ENCODE data around the gene SOBP.
"Not testable (repeated sequence)": the region's sequence is repeated elsewhere in the genome, so short reads cannot be mapped to it uniquely, and the experiment has no call there.

SOBP gene

GRCh38 chr6:107488174-107488874 is 1.6 kb upstream of the SOBP start:
- no peak for DNase-seq

DNA sequence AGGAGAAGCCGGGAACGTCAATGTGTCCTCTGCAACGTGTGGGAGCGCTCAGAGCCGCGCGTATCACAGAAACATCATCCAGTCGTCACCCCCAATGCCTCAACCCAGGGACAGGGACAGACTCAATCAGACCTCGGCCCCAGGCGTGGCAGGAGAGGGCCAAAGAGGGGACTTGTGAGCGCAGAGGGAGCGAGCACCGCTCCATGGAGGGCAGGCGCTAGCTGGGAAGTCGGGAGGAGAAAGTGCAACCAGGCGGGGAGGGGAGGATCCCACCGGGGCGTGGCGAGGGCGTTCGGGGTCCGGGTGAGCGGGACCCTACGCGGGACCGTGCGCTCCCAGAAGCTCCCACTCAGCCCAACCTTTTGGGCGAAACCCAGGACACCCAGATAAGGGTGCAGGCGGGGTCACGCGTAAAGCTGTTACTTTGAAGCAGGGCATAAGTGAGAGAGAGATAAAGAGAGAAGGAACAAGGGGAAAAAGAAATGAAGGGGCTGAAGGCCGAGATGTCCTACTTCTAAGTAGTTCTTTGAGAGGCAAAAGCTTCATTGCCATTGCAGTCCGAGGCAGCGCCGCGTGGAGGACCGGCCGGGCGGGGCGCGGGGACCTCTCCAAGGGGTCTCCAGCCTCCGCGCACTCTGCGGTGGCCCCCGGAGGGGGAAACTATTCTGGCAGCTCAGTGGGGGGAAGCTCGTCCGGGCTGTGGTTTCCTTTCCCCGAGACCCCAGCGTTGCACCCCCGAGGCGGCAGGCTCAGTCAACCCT is 862 bp upstream of the SOBP start:
- no peak for DNase-seq

DNA sequence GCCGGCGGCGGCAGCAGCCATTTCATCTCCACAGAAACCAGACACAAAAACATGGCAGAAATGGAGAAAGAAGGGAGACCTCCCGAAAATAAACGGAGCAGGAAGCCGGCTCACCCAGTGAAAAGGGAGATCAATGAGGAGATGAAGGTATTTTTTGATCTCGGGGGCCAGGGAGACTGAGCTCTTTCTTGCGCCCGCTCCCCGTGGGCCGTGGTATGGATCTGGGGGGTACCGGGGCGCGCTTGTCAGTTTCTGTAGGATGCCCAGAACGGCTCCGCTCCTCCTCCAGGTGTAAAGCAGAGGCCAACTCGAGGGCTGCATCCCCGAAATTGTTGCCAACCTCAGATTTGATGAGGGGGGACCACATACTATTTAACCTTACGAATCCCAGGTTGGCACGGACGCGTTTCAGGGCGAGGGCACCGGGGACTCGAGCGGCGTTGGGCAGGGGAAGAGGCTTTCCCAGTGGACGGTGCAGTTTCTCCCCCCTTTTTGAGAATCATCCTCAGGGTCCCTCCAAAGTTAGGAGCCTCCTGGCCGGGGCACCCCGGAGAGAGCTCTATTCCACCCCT is 735 bp downstream of the SOBP start:
- no peak for DNase-seq

GRCh38 chr6:107491138-107491609 is 1.3 kb downstream of the SOBP start:
- DNase-seq: no peak

DNA sequence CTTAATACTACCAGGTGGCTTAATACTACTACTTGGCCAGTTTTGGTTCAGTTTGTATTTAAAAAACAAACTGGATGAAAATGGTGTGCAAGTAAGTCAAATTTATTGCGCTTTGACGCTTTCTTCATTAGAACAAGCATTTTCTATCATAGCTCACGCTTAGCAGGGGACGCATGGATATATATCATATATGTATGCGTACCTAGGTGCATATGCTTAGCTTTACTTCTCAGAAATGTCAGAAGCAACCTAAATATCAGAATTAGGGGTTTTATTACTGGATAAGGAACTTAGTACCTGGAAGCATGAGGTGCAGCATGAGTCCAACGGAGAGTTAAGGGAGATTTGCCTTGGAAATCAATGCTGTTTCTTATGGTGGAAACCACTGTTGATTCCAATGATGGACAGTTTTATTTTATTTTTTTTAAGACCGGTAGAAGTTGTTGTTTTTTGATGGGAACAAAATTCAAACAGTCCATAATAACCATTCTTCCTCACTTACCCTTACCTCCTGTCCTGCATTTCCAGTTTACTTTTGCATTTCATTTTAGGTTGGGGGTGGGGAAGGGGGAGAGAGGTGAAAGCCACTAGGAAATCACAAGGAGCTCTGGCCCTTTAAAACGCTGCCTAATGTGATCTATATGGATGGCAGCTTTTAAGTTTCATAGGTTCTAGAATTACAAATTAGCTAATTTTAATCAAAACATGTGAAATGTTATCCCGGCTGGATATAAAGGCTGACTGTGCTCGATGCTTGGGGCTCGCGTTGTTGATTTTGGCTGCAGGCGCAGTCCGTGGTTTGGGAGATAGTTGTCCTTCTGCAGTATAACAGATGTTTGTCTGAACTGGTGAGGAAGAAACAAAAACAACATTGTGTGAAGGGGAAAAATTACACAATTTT is 2.1 kb downstream of the SOBP start:
- DNase-seq: no peak

DNA sequence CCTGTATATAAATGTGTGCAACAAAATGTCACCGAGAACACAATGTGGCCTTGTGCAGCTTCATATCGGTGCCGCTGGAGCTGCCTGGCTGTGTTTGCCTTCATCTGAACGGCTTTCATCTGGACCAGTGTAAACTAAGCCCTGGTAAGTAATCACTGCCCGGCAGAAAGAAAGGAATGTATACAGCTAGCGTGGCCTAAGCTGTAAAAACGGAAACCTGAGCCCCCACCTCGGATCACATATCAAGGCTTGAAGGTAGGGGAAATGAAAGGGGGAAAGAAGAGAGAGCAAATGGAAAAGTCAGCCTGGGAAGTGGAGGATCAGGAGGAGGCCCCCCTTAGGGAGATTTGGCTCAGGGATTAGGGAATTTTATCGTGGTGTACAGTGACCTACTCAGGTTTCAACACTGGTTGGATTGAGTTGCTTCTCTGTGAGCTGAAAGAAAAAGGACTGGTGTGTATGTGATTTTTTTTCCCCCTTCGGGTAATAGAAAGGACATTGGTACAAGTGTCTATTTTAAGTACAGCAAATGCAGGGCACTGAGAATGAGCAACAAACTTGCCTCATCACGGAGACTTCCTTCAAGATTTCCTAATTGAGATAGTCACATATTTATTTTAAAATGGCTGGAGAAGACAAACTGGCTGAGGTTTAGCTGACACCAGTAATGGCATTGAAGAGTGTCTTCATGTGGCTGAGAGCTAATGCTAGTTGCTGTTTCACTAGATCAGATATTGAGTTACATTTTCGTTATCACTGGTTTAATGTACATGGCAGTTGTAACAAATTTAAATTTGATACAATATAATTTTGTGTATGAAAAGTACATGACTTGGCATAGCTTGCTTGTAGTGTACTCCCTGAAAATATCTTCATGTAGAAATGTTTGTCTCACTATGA is 3.5 kb downstream of the SOBP start:
- no peak for DNase-seq

DNA sequence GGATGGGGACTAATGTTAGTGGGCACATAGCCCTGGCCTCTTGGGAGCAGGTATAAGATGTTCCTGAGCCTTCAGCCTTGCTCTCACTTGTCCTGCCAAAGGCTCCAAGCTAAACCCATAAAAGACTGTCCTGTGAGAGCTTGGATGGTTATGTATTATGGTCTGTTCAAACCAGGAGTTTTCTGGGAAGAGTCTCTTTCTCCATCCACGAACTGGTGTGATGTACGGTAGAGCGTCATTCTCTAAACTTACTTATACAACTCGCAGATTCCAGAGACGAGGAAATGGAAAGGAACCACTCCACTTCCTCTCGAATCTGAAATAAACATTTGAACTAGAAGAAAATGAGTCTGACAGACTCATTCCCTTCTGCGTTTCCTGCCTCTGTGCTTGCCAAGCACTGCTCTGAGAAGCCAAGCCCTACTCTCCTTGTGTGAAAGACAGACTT is 5.3 kb downstream of the SOBP start:
- no peak for DNase-seq

DNA sequence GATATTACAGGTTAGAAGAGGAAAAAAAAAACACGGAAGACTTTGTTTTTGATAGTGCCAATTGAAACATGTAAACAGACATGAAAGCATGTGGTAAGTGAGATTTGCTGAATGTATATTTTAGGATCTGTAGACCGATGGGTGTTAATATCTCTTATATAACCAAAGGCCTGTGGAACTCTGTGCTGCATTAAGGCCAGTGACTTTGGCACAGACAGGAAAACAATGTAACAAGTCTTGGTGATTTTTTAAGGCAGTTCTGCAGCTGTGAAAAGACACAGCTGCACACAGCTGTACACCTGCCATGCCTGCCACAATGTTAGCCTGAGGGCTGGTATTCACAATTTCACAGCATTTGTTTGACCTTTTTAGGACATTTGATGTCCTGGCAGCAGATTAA is 6.1 kb downstream of the SOBP start:
- DNase-seq: no peak

DNA sequence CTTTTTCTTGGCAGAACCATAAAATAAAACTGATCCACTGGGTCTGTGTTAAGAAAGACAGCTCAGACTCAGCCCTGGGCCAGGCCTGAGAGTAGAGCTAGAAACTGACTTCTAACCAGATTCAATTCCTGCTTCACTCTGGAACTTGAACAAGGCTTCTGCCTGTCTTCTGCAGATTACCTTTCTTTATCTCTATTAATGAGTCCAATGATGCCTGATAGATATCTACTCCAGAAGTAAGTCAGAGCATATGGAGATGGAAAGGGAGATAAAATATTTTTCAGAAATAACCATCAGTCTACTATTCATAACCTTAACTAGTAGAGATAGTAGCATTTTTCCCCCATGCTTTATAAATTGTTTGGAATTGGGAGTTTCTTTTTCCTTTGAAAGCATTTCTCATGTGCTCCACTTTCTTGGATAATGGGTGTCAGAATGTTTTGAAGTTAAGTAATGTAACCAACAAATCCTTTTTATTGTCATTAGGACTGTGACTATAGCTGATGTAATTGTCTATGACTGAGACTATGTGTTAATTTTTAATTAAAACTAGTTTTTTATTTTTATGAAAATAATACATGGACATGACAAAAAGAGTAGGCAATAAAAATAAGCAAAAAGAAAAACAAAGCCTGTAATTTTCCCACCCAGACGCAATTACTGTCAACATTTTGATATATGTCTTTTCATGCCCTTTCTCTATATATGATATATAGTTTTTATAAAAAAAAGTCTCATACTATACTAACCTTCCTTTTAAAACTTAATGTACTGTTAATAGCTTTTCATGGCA is 7.2 kb downstream of the SOBP start:
- DNase-seq: no peak

GRCh38 chr6:107504270-107505026 is 14.5 kb downstream of the SOBP start:
- DNase-seq: no peak

DNA sequence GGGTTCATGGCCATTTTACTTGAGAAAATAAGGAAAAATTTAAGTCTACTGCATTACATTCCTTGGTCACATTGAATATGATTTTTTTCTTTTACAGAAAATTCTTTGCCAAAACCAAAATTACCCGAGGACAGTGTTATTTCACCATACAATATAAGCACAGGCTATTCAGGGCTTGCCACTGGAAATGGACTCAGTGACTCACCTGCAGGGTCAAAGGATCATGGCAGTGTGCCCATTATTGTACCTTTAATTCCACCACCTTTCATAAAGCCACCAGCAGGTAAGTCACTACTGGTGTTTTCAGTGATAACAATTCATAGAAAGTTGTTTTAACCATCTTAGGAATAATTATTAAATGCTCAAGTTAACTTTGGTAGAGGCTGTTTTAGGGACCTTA is 16.2 kb downstream of the SOBP start:
- no peak for DNase-seq

DNA sequence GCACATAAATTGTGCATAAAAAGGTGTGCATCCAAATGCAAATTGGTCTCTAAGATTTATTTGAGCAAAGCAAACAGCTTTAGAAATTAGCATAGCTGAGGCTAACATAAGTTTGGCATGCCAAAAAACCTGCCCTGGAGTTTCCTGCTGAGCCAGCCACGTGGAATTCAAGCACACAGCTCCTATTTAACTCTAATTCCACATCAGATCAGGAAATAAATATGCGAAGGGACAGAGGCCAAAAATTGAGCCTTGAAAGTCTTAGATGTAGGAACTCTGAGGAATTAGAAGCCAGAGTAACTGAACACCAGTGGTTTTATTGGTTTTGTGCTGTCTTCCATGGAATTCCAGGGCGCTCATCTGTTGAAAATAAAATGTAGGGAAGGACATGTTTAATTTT is 19.6 kb downstream of the SOBP start:
- no peak for DNase-seq

DNA sequence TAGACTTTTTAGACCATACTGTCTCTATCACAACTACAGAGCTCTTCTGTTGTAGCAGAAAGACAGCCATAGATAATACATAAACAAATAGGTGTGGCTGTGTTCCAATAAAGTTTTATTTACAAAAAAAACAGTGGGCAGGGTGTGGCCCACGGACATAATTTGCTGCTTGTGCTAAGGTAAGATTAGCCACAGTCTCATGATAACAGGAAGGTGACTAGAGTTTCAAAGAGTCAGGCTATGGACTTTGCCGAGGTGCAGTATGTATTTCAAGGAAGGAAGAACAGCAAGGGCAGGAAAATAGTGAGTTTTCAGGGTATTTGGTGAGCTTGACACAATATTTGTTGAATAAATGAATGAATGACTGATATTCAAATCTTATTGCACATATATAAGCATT is 20.2 kb downstream of the SOBP start:
- DNase-seq: no peak

GRCh38 chr6:107511511-107511993 is 21.6 kb downstream of the SOBP start:
- no peak for DNase-seq

DNA sequence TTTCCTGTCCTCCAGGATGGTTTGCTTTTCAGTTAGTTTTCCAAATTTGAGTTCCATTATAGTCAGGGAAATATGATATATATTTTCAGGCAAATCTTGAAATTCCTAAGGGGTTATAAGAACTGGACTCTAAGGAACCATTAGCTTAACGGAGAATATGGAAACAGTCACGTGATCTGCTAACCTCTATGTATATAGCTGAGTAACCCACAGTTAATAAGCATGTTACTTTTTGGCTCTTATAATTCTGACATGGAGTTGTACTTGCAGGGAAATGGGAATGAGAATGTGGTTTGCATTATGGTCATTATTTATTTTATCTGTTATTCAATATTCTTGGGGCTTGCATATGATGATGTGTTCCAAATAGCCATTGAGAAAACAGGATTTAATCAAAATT is 23.3 kb downstream of the SOBP start:
- DNase-seq: no peak

GRCh38 chr6:107515955-107516354 is 26.0 kb downstream of the SOBP start:
- DNase-seq: no peak

GRCh38 chr6:107517274-107517673 is 27.4 kb downstream of the SOBP start:
- no peak for DNase-seq

- DNase-seq: not testable (repeated sequence)
Observed at GRCh38 chr6:107519224-107519623, 29.3 kb downstream of the SOBP start.

GRCh38 chr6:107520706-107521105 is 30.8 kb downstream of the SOBP start:
- DNase-seq: not testable (repeated sequence)

All from SIG-M5 (cell line).